H1 (cell line): ENCODE measurements around the gene OSBPL9. TPM values are rescaled to one million over a fixed set of nuclear protein-coding genes. Genes with fewer than 3 reads are reported as not detected.
A peak's percentile ranks its signal among the peaks of the same experiment; 100 is the strongest.

Experiments used
- CTCF ChIA-PET: fragments of 300-600 bp; sonication (Branson Sonifier 250); formaldehyde crosslinking; loops from one replicate; lab custom pipeline; 2021; ENCODE audit not compliant: partially characterized antibody; lab: Charles Lee
- POLR2A ChIA-PET: fragments of 300-600 bp; sonication (Branson Sonifier 250); formaldehyde crosslinking; loops from one replicate; lab custom pipeline; 2021; ENCODE audit warnings: inconsistent platforms; ENCODE audit not compliant: partially characterized antibody; lab: Charles Lee
- DNase-seq, 2 experiments: peaks; one replicate each; pipeline versions ENCODE4 v3.0.0 to v3.0.0-alpha.2; 2010 to 2022; ENCODE audit warnings: low spot score in 2 of 2, low read depth in 1 of 2, mixed read lengths in 1 of 2
- FAIRE-seq: peaks from 2 replicates; lab custom pipeline; 2011; peaks lifted over from hg19 to GRCh38; lab: Jason Lieb, UNC
- H2AFZ ChIP-seq: 2 replicates; pipeline ENCODE4 v1.8.1; 2012; ENCODE audit warnings: low read length, inconsistent platforms
- H2AK5ac ChIP-seq: 2 replicates; pipeline ENCODE4 v1.6.1; 2013; ENCODE audit warnings: low read depth, low read length
- H2BK120ac ChIP-seq: replicated peaks from 2 replicates; pipeline ENCODE3; 2013; ENCODE audit warnings: low read depth, low read length, inconsistent platforms
- H2BK12ac ChIP-seq: 2 replicates; pipeline ENCODE4 v1.6.1; 2013; ENCODE audit warnings: low read depth, low read length
- H2BK15ac ChIP-seq: 2 replicates; pipeline ENCODE4 v1.6.1; 2013; ENCODE audit warnings: low read length
- H2BK20ac ChIP-seq: 2 replicates; pipeline ENCODE4 v1.6.1; 2013; ENCODE audit warnings: low read length
- H2BK5ac ChIP-seq: 2 replicates; pipeline ENCODE4 v1.6.1; 2013; ENCODE audit warnings: low read depth, low read length
- H3K14ac ChIP-seq: 2 replicates; pipeline ENCODE4 v1.6.1; 2013; ENCODE audit warnings: inconsistent platforms; ENCODE audit not compliant: insufficient read length
- H3K18ac ChIP-seq: 2 replicates; pipeline ENCODE4 v1.6.1; 2013; ENCODE audit warnings: low read length; ENCODE audit errors: extremely low read depth
- H3K23ac ChIP-seq: 2 replicates; pipeline ENCODE4 v1.6.1; 2013; ENCODE audit warnings: inconsistent platforms; ENCODE audit not compliant: insufficient read length
- H3K23me2 ChIP-seq: 2 replicates; pipeline ENCODE4 v1.6.1; 2013; ENCODE audit warnings: low read depth, low read length
- H3K27ac ChIP-seq: 2 replicates; pipeline ENCODE4 v1.6.1; 2011; ENCODE audit warnings: low read depth, low read length, inconsistent platforms
- H3K27me3 ChIP-seq, 4 experiments: replicated peaks in 1 of 4; 1 replicate in 1 of 4; 2 replicates in 3 of 4; pipeline versions ENCODE4 v1.6.1 to v1.8.1; 2011 to 2013; ENCODE audit warnings: low read length in 3 of 4, mild to moderate bottlenecking in 3 of 4, inconsistent platforms in 2 of 4, mixed read lengths in 2 of 4, moderate library complexity in 1 of 4; ENCODE audit not compliant: control insufficient read depth in 3 of 4, insufficient read depth in 3 of 4; ENCODE audit errors: extremely low read depth in 1 of 4
- H3K36me3 ChIP-seq, 4 experiments: 2 replicates each; pipeline versions ENCODE4 v1.6.1 to v1.8.1; 2011 to 2013; ENCODE audit warnings: mild to moderate bottlenecking in 4 of 4, low read length in 3 of 4, moderate library complexity in 2 of 4, control low read depth in 1 of 4, inconsistent platforms in 1 of 4; ENCODE audit not compliant: insufficient read depth in 4 of 4, control insufficient read depth in 2 of 4
- H3K4ac ChIP-seq: replicated peaks from 2 replicates; pipeline ENCODE3; 2013; ENCODE audit warnings: low read length, low read depth, mixed read lengths, inconsistent platforms; ENCODE audit not compliant: insufficient read length
- H3K4me1 ChIP-seq, 4 experiments: replicated peaks in 1 of 4; 1 replicate in 1 of 4; 2 replicates in 3 of 4; pipeline versions ENCODE4 v1.6.1 to v1.8.1; 2011 to 2013; ENCODE audit warnings: low read length in 3 of 4, inconsistent platforms in 2 of 4, mixed read lengths in 1 of 4; ENCODE audit not compliant: insufficient read depth in 4 of 4, control insufficient read depth in 3 of 4
- H3K4me2 ChIP-seq, 2 experiments: 2 replicates each; pipeline versions ENCODE4 v1.6.1 to v1.8.1; 2011 to 2013; ENCODE audit warnings: low read depth in 2 of 2, low read length in 2 of 2, control low read depth in 1 of 2, inconsistent platforms in 1 of 2, mild to moderate bottlenecking in 1 of 2; ENCODE audit not compliant: insufficient read depth in 1 of 2
- H3K4me3 ChIP-seq, 4 experiments: fragments of 200-600, 300-600 bp in 1 of 4; sonication (generic), shearing (Covaris generic), sonication (Bioruptor Twin) in 1 of 4; 2 replicates each; pipeline versions ENCODE4 v1.5.1 to v1.8.1; 2011 to 2016; ENCODE audit warnings: low read length in 4 of 4, low read depth in 3 of 4, control low read depth in 2 of 4, inconsistent platforms in 2 of 4, mild to moderate bottlenecking in 2 of 4, mixed read lengths in 1 of 4, moderate library complexity in 1 of 4; ENCODE audit not compliant: insufficient read depth in 2 of 4; ENCODE audit errors: extremely low read depth in 1 of 4
- H3K56ac ChIP-seq: replicated peaks from 2 replicates; pipeline ENCODE3; 2013; ENCODE audit warnings: low read depth, mild to moderate bottlenecking, mixed read lengths, low read length, inconsistent platforms; ENCODE audit not compliant: insufficient read length
- H3K79me1 ChIP-seq: 2 replicates; pipeline ENCODE4 v1.6.1; 2013; ENCODE audit warnings: low read depth, low read length, control low read depth
- H3K79me2 ChIP-seq, 2 experiments: 2 replicates each; pipeline versions ENCODE4 v1.6.1 to v1.8.1; 2012 to 2013; ENCODE audit warnings: low read length in 2 of 2, mild to moderate bottlenecking in 2 of 2, inconsistent platforms in 1 of 2; ENCODE audit not compliant: insufficient read depth in 2 of 2, control insufficient read depth in 1 of 2
- H3K9ac ChIP-seq, 4 experiments: replicated peaks in 1 of 4; 1 replicate in 1 of 4; 2 replicates in 3 of 4; pipeline versions ENCODE4 v1.6.1 to v1.8.1; 2011 to 2013; ENCODE audit warnings: low read depth in 3 of 4, low read length in 3 of 4, control low read depth in 2 of 4, mild to moderate bottlenecking in 2 of 4, moderate library complexity in 2 of 4, inconsistent platforms in 1 of 4; ENCODE audit errors: extremely low read depth in 1 of 4
- H3K9me3 ChIP-seq, 2 experiments: 2 replicates each; pipeline versions ENCODE4 v1.6.1 to v1.8.1; 2012 to 2013; ENCODE audit warnings: mild to moderate bottlenecking in 2 of 2, moderate library complexity in 2 of 2, control low read depth in 1 of 2, inconsistent platforms in 1 of 2, low read depth in 1 of 2, low read length in 1 of 2, mixed read lengths in 1 of 2; ENCODE audit not compliant: insufficient read depth in 2 of 2
- H4K20me1 ChIP-seq, 2 experiments: replicated peaks in 1 of 2; 2 replicates each; pipeline versions ENCODE3 to v1.8.1; 2011 to 2013; ENCODE audit warnings: inconsistent platforms in 2 of 2, low read length in 2 of 2, mild to moderate bottlenecking in 1 of 2; ENCODE audit not compliant: insufficient read depth in 2 of 2, control insufficient read depth in 1 of 2
- H4K5ac ChIP-seq: 2 replicates; pipeline ENCODE4 v1.6.1; 2013; ENCODE audit warnings: low read length, low read depth, mixed read lengths, inconsistent platforms; ENCODE audit not compliant: insufficient read length
- H4K8ac ChIP-seq: 2 replicates; pipeline ENCODE4 v1.8.0; 2013; ENCODE audit warnings: mild to moderate bottlenecking, moderate library complexity, low read length, inconsistent platforms; ENCODE audit not compliant: insufficient read depth; ENCODE audit errors: extremely low read depth
- H4K91ac ChIP-seq: replicated peaks from 2 replicates; pipeline ENCODE3; 2013; ENCODE audit warnings: low read length, mixed read lengths, inconsistent platforms; ENCODE audit not compliant: insufficient read length
- EZH2 ChIP-seq: fragments of 200-600 bp; sonication (generic); IDR thresholded peaks from 2 replicates; pipeline ENCODE4 v1.7.1; 2012; ENCODE audit warnings: low read depth, mild to moderate bottlenecking, moderate library complexity, low read length, inconsistent platforms; ENCODE audit not compliant: severe bottlenecking
- FOSL1 ChIP-seq: IDR thresholded peaks from 2 replicates; pipeline ENCODE4 v1.6.1; 2011; ENCODE audit warnings: mild to moderate bottlenecking, low read depth, low read length, moderate library complexity; ENCODE audit not compliant: insufficient read depth
- JUND ChIP-seq: IDR thresholded peaks from 2 replicates; pipeline ENCODE4 v1.6.1; 2011; ENCODE audit warnings: mild to moderate bottlenecking, improper control_type of control experiment, low read length
- KDM1A ChIP-seq: fragments of 200-600, 300-600 bp; sonication (generic); IDR thresholded peaks from 2 replicates; pipeline ENCODE4 v1.7.1; 2016; ENCODE audit warnings: mild to moderate bottlenecking, low read length, borderline replicate concordance
- MAX ChIP-seq: IDR thresholded peaks from 2 replicates; pipeline ENCODE4 v1.6.1; 2012; ENCODE audit warnings: inconsistent platforms
- NRF1 ChIP-seq: IDR thresholded peaks from 2 replicates; pipeline ENCODE4 v1.6.1; 2011; ENCODE audit warnings: mild to moderate bottlenecking, low read depth, low read length, improper control_type of control experiment
- RBBP5 ChIP-seq: IDR thresholded peaks from 2 replicates; pipeline ENCODE4 v1.7.1; 2012; ENCODE audit warnings: low read depth, mild to moderate bottlenecking, inconsistent platforms, low read length, moderate library complexity, borderline replicate concordance
- SIRT6 ChIP-seq: IDR thresholded peaks from one replicate; pipeline ENCODE4 v1.7.1; 2012; ENCODE audit warnings: low read length, inconsistent platforms
- SIX5 ChIP-seq: IDR thresholded peaks from 2 replicates; pipeline ENCODE4 v1.6.1; 2011; ENCODE audit warnings: mild to moderate bottlenecking, low read depth, low read length
- SP2 ChIP-seq: IDR thresholded peaks from 2 replicates; pipeline ENCODE4 v1.6.1; 2012; ENCODE audit warnings: mild to moderate bottlenecking, low read length, inconsistent platforms
- TCF12 ChIP-seq: IDR thresholded peaks from 2 replicates; pipeline ENCODE4 v1.6.1; 2011; ENCODE audit warnings: low read depth, mild to moderate bottlenecking, low read length
- WGBS, 2 experiments: shearing (Covaris generic) in 1 of 2; methylation state at CpG; one replicate each; pipeline versions ENCODE4 v1.1.6 to v1.1.7; 2013 to 2015; ENCODE audit warnings: low lambda C conversion rate in 2 of 2, mixed read lengths in 2 of 2, inconsistent platforms in 1 of 2, low coverage in 1 of 2, missing lambda C conversion rate in 1 of 2; ENCODE audit not compliant: insufficient replicate concordance in 2 of 2, insufficient coverage in 1 of 2, insufficient read length in 1 of 2; ENCODE audit errors: extremely low coverage in 1 of 2, missing lambda C conversion rate in 1 of 2; 5-methylcytosine and 5-hydroxymethylcytosine counted together
- polyA plus RNA-seq, 7 experiments: library from polyadenylated mRNA; depleted of rRNA in 3 of 7; stranded (reverse) in 5 of 7; unstranded in 2 of 7; fragments of >200 nt in 5 of 7; fragments of 200-250 nt in 2 of 7; gene quantifications; 1 replicate in 5 of 7; 2 replicates in 1 of 7; 4 replicates in 1 of 7; pipeline versions ENCODE4 v1.2.1 to v1.2.3, GENCODE V29; 2011 to 2013; ENCODE audit warnings: missing spikeins in 2 of 7, mixed read lengths in 2 of 7
- total RNA-seq: library from RNA; stranded (reverse); fragmentation: NEBNext Ultra II Directional; extraction: Animal tissue kit (Norgen Biotek cat#: 25700); gene quantifications from 2 replicates; pipeline ENCODE4 v1.2.1, GENCODE V29; 2021

Gene OSBPL9
- total and polyA plus RNA-seq, 2 of the 8 experiments (the other 6 are each of a cell fraction or from before 2014, with no cell fraction given): 58.2 to 71.6 TPM

GRCh38 chr1:51648180-51649109, 31.6 kb downstream of the OSBPL9 start:
- Histone ChIP-seq H3K4me3 (no peak overlapping the region), H3K79me2 (peaks cover 0 to 7% of the 10 kb centered on the region in 2 experiments; a peak in 2 of 4 replicates), H3K23ac (no peak overlapping the region), H3K56ac (no peak overlapping the region), H3K23me2 (no peaks in the 10 kb centered on the region), H3K9me3 (no peaks in the 10 kb centered on the region), H2BK15ac (no peak overlapping the region), H2BK20ac (no peak overlapping the region), H2AFZ (no peak overlapping the region), H4K91ac (no peak overlapping the region), H4K8ac (no peak overlapping the region), H3K27ac (no peak overlapping the region), H2AK5ac (no peak overlapping the region), H2BK12ac (no peak overlapping the region), H4K5ac (no peak overlapping the region), H4K20me1 (no peaks in the 10 kb centered on the region), H3K79me1 (peaks cover 4% of the 10 kb centered on the region; the same call in 1 of the 2 replicates), H3K14ac (no peak overlapping the region), H2BK5ac (no peak overlapping the region), H3K9ac (no peak overlapping the region), H2BK120ac (no peak overlapping the region), H3K18ac (no peak overlapping the region), H3K36me3 (no peaks in the 10 kb centered on the region), H3K4me2 (peak overlapping the region in 1 of 2 experiments; percentile 11; a peak in 1 of 4 replicates), H3K27me3 (no peaks in the 10 kb centered on the region), H3K4me1 (peaks cover 0 to 10% (median 5%) of the 10 kb centered on the region in 4 experiments; a peak in 5 of 7 replicates), H3K4ac (no peak overlapping the region)
- no peak for DNase-seq
- CTCF ChIA-PET: interaction anchor here (1.1 to 1.3 kb wide), 3 partner anchors 20 to 27 kb away, joined by 3 to 4 read pairs (median 3); no protein-coding TSS in a partner anchor
- no peak for FAIRE-seq
- POLR2A ChIA-PET: interaction anchor here (0.8 to 1.5 kb wide), 3 partner anchors 21 to 81 kb away, joined by 3 read pairs; no protein-coding TSS in a partner anchor
- WGBS, 2 experiments: 74% methylated on average over 6 of the region's 6 CpGs; no CpG with 5 or more reads in 1 of the 2 experiments
- no peak for TF ChIP-seq NRF1
- TF ChIP-seq MAX: no peak
- no peak for TF ChIP-seq TCF12
- TF ChIP-seq JUND: no peak
- TF ChIP-seq SIRT6: no peak
- no peak for TF ChIP-seq FOSL1
- TF ChIP-seq EZH2: no peak
- no peak for TF ChIP-seq KDM1A
- TF ChIP-seq SIX5: no peak
- TF ChIP-seq RBBP5: no peak
- TF ChIP-seq SP2: no peak
